ENCODE data around the gene UBE2Q1.

UBE2Q1 gene

GRCh38 chr1:154517661-154518060, 40.8 kb downstream of the UBE2Q1 start:
- Mint-ChIP-seq H3K4me1 (no peaks in the 10 kb centered on the region), H3K9me3 (no peaks in the 10 kb centered on the region), H3K27me3 (peaks cover 39% of the 10 kb centered on the region), H3K36me3 (no peaks in the 10 kb centered on the region), H3K4me3 (no peak overlapping the region), H3K27ac (no peak overlapping the region)
- no peak for ATAC-seq

- Mint-ChIP-seq H3K27me3 (peaks cover 24% of the 10 kb centered on the region), H3K4me1 (no peaks in the 10 kb centered on the region), H3K4me3 (no peak overlapping the region), H3K9me3 (no peaks in the 10 kb centered on the region), H3K36me3 (no peaks in the 10 kb centered on the region), H3K27ac (no peak overlapping the region)
- no peak for ATAC-seq
Observed at GRCh38 chr1:154514066-154514553, 44.4 kb downstream of the UBE2Q1 start.

DNA sequence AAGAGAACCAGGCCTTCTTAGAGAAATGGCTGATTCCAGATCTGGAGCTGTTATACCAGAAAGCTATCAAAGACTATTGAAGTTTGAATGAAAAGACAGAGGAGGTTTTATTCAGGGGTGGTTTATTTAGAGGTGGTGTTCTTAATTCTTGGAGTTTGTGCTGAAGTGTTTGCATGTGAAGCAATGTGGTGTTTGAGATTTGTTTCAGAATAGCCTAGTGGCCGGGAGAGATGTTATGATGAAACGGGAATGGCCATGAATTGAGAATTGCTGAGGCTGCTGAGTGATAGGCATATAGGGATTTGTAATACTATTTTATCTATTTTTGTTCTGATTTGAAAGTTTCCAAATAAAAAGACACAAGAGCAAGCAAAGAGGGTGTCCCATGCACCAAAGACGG, 45.7 kb downstream of the UBE2Q1 start:
- no peak for ATAC-seq
- H3K9me3 Mint-ChIP-seq, result no peaks in the 10 kb centered on the region
- no peaks in the 10 kb centered on the region for H3K36me3 Mint-ChIP-seq
- no peak overlapping the region for H3K27ac Mint-ChIP-seq
- no peaks in the 10 kb centered on the region for H3K4me1 Mint-ChIP-seq
- H3K4me3 Mint-ChIP-seq, result no peak overlapping the region
- peaks cover 34% of the 10 kb centered on the region for H3K27me3 Mint-ChIP-seq

GRCh38 chr1:154503898-154504297, 54.6 kb downstream of the UBE2Q1 start:
- Mint-ChIP-seq H3K27ac (no peak overlapping the region), H3K36me3 (peaks cover 7% of the 10 kb centered on the region), H3K27me3 (peaks cover 67% of the 10 kb centered on the region), H3K4me3 (no peak overlapping the region), H3K9me3 (peaks cover 4% of the 10 kb centered on the region), H3K4me1 (peaks cover 5% of the 10 kb centered on the region)
- ATAC-seq, result no peak

- no peak for ATAC-seq
- Mint-ChIP-seq H3K4me3 (no peak overlapping the region), H3K27me3 (peaks cover 56% of the 10 kb centered on the region), H3K36me3 (peaks cover 7% of the 10 kb centered on the region), H3K9me3 (peaks cover 4% of the 10 kb centered on the region), H3K27ac (no peak overlapping the region), H3K4me1 (peaks cover 5% of the 10 kb centered on the region)
Observed at GRCh38 chr1:154502744-154503115, 55.7 kb downstream of the UBE2Q1 start.

DNA sequence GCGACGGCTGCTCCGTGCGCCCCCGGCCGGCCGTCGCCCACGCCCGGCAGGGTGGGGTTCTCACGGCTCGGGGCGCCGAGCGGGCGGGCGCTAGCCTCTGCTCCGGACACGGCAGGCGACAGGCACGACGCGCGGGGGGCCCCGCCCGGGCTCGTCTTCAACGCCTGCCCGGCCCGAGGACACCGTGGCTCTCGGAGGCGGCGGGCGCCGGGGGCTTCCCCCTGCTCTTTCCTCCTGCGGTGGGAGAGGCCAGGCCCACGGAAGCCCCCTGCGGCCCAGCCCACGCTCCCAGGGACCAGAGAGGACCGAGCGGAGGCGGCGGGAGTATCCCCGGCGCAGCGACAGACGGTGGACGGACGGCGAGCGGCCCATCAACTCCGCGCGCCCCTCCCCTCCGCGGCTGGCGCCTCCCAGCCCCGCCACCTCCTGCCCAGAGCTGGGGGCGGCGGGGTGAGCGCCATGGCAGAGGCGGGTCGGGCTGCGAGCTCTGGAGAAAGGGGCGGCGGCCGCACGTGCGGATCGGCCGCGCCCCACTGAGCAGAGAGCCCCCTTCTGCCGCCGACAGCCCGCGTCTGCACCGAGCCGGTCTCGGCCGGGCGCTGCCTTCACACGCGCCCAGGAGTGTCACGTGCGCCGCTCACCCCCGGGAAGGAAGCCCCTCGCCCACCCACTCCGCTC, 56.3 kb downstream of the UBE2Q1 start, which contains the start of the genes SHE and TDRD10:
SHE (minus strand) TSS at position 347 of the 678 bp plus-strand sequence. CDS start 386 bp downstream, outside the sequence.
TDRD10 (plus strand) TSS at position 154 of the 678 bp plus-strand sequence. CDS start 4,685 bp downstream, outside the sequence.
- H3K4me1 Mint-ChIP-seq, result peaks cover 10% of the 10 kb centered on the region
- peak within 1 kb of the TSS; percentile 42 for H3K4me3 Mint-ChIP-seq
- ATAC-seq, result peak; percentile 57
- peaks cover 4% of the 10 kb centered on the region for H3K9me3 Mint-ChIP-seq
- H3K27ac Mint-ChIP-seq, result no peak within 1 kb of the TSS
- H3K27me3 Mint-ChIP-seq, result peaks cover 51% of the 10 kb centered on the region
- peaks cover 7% of the 10 kb centered on the region for H3K36me3 Mint-ChIP-seq

- peaks cover 4% of the 10 kb centered on the region for H3K36me3 Mint-ChIP-seq
- peak overlapping the region; percentile 42 for H3K4me3 Mint-ChIP-seq
- H3K27me3 Mint-ChIP-seq, result peaks cover 44% of the 10 kb centered on the region
- peaks cover 17% of the 10 kb centered on the region for H3K4me1 Mint-ChIP-seq
- H3K9me3 Mint-ChIP-seq, result peaks cover 4% of the 10 kb centered on the region
- no peak overlapping the region for H3K27ac Mint-ChIP-seq
- ATAC-seq, result peak; percentile 29
Observed at GRCh38 chr1:154501423-154502065, 56.9 kb downstream of the UBE2Q1 start.

DNA sequence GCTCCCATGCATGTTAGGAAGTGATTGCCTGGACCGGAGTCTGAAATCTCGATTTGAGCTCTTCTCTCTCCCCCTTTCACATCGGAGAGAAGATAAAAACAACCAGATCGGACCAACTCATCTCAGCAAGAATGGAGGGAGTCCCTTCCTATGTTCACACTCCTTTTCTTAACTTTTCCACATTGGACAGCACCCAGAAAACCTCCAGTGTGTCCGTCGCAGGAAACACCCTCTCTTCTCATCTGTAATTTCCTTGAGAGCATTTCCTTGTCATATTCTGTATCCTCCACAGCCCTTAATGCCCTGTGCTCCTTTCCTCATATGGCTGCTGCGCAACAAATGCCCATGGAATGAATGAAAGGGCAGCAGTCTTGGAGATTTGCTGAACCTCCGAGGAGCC, 57.9 kb downstream of the UBE2Q1 start:
- ATAC-seq, result no peak
- Mint-ChIP-seq H3K9me3 (no peaks in the 10 kb centered on the region), H3K36me3 (no peaks in the 10 kb centered on the region), H3K27me3 (peaks cover 35% of the 10 kb centered on the region), H3K4me3 (no peak overlapping the region), H3K4me1 (peaks cover 23% of the 10 kb centered on the region), H3K27ac (no peak overlapping the region)

DNA sequence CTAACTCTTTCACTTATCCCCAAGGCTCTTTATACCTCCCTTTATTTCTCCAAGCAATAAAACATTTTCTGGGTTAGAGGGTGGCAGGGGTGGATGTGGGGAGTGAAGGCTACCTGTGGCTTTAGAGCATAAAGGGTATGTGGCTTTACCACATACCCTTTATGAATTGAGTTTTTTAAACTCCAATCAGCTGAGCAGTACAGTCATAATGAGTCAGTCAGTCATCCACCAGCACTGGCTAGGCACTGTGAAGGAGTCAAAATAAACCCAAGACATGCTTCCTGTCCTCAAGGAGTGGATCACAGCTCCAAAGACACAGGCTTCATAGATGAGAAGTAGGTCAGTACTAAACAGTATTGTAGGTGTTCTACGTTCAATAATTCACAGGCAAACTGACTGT, 59.0 kb downstream of the UBE2Q1 start:
- no peak overlapping the region for H3K4me3 Mint-ChIP-seq
- H3K36me3 Mint-ChIP-seq, result no peaks in the 10 kb centered on the region
- ATAC-seq, result no peak
- H3K27me3 Mint-ChIP-seq, result peaks cover 30% of the 10 kb centered on the region
- peaks cover 25% of the 10 kb centered on the region for H3K4me1 Mint-ChIP-seq
- no peaks in the 10 kb centered on the region for H3K9me3 Mint-ChIP-seq
- no peak overlapping the region for H3K27ac Mint-ChIP-seq
